Stimulated activated CD8-positive, alpha-beta memory T cell treated with anti-CD3 and anti-CD28 coated beads, Interleukin-12 subunit alpha, Interleukin-12 subunit beta, amount 100 ng/mL, for 4 hours (primary cell): Measurements from ENCODE around the gene SCO1.
"Not testable (repeated sequence)": the region's sequence is repeated elsewhere in the genome, so short reads cannot be mapped to it uniquely, and the experiment has no call there.

Source experiments
- DNase-seq: peaks from one replicate; pipeline ENCODE4 v3.0.0-alpha.2; 2020; ENCODE audit warnings: low read depth

The SCO1 gene

DNA sequence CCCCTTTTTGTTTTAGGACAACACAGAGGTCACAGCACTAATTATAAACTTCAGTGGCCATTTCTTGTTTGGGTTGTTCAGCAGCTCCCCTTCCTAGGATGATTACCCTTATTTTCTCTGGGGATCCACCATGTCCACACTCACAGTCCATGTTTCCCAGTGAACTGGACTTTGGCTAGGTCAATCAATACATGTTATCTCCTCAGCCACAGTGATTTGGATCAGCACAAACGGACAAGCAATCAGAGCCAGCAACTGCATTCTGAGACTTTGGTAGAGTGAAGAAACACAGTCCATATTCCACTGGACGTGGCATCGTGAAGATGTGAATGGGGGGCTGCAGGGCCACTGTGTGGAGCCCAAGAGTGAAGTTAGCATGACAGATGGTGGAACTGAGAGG lies 27.9 kb upstream of the SCO1 start:
- no peak for DNase-seq

DNA sequence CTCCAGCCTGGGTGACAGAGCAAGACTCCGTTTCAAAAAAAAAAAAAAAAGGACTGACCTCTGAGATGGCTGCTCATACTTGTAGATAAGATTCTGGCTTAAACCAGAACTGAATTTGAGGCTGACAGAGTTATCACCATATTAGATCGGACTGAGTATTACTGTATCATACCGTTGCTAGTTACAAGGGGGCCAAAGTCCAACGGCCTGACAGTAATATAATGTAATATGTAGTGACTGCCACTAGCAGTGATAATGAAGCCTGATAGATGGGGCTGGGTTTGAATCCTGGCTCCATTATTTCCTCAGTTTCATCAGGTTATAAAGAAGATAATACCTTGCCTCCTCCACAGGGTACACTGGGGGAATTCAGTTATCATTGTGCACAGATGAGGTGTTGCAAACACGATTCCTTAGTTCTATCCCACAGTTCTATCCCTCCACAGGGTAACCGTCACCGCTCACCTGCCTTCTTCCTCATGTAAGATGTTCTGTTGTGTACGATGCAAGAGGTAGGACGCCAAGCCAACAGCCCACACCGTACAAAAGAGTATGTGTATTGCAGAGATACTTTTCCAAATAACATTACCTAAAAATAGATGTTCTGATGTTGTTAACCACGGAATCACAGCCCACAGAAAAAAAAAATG lies 27.3 kb upstream of the SCO1 start:
- DNase-seq, result no peak

DNA sequence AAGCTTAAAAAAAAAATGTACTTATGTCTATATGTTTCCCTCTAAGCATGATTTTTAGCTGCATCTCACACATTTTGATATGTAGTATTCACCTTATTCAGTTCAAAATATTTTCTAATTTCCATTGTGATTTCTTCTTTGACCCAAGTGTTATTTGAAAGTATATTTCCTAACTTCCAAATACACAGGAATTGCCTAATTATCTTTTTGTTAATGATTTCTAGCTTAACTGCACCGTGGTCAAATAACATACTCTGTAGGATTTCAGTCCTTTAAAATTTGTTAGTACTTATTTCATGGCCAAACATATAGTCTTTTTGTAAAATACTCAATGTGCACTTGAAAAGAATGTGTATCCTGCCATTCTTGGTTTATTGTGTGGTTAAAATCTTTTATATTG lies 21.2 kb upstream of the SCO1 start:
- no peak for DNase-seq

DNA sequence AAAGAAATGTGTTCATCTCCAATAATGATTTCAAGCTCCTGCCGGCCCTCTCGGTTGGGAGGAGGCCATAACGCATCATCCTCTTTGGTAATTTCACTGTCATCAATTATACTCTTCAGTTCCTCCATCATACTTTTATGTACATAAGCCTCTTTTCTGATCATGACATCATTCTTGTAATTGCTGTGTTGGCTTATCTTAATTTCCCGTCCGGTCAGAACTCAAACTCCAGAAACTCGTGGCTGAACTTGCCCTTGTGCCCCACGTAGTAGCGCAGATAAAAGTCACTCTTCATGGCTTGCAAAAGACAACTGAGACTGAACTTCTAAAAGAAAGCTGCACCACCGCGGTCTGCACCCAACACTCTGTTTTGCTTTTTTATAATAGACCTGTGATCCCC lies 18.9 kb upstream of the SCO1 start:
- no peak for DNase-seq

DNA sequence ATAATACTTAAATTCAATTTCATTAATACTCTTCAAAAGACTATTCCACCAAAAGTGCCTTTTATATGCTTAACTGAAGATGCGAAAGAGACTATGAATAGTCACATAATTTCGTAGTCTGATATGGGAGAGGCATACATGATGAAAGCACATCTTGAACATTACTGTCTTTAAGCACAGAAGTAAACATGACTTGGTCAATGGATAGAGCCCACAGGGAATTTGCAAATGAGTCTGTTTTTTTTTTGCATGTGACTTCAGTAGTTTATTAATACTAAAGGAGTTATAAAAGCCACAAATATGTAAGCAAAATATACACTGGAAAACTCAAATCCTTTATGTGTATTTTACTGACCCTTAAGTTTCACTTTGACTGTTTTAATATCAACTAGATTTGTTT lies 16.0 kb upstream of the SCO1 start:
- no peak for DNase-seq

DNA sequence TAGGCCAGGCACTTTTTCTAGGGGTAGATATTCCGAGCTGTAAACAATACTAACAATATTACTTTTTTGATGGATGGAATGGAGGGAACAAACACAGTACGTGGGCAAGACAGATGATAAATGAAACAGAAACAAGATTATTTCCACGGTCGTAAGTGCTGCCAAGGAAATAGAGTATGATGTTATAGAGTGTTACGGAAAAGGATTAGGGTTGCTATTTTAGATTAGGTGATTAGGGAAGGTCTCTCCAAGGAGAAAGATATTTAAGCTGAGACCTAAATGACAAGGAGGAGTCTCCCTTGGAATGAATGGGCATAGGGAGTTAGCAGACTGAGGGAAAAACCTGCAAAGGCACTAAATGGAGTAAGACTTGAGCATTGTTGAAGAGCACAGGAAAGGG lies 8.4 kb upstream of the SCO1 start:
- DNase-seq, result no peak

DNA sequence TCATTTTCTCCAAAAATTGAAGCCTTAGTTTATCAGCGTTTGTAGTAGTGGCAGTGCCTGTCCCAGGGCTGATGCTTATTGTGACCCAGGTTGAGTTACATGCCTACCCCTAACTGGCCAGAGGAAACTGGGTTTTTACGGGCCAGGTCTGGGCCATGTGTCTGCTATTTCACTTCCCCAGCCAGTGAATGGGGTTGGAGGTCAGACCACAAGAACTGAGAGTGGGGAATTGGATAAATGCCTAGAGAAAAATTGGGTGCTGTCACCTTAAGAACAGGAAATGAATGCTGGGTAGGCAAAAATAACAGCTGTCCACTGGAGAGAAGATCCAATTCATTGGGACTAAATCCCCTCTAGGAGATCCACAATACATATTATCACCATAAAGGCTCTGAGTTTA lies 5.2 kb upstream of the SCO1 start:
- no peak for DNase-seq

DNA sequence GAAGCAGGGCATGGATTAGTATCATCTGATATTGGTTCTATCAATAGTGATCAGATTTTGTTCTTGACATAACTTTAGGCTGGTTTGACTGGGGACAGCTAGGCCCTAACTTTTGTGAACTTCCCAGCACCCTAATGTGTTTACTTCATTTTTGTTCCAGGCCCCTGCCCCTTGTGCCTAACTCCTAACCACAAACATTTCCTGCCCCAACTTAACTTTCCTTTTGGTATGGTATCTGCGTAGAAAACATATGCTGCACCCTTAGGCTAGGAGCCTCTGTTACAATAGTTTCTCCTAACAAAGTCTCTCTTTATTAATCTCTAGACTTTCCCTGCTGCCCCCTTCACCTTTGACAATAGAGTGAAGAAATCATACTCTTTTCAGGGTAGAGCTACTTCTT lies 2.5 kb upstream of the SCO1 start:
- no peak for DNase-seq

DNA sequence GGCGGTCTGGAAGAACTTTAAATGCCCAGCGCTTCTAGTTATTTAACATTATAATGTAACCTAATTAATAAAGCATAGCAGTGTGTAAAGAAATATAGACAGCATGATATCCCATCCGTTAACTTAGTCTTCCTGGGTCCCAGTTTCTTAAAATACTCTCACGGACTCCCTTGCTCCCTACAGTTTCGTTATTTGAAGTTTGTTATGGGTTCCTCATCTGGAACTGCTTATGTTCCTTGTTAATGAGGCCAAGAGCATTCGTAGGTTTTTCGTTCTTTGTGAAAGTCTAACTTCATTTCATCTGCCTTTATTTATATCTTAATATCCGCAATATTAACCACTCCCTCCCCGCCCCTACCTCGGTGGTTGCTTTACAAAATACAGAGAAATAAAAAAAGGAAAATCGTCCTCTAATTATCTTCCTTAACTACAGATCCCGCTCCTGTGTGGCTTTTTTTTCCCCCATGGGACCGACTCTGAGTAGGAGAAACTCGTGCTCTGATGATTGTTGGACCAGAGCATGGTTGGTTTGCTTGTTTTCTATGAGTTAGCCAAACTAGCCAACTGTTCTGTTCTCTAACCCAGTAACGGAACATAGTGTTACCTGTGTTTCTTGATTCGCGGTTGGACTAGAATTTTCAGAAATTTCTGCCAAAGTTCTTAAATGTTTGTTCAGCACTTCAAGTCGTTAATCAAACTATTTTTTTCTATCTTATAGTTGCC lies 924 bp upstream of the SCO1 start:
- no peak for DNase-seq

DNA sequence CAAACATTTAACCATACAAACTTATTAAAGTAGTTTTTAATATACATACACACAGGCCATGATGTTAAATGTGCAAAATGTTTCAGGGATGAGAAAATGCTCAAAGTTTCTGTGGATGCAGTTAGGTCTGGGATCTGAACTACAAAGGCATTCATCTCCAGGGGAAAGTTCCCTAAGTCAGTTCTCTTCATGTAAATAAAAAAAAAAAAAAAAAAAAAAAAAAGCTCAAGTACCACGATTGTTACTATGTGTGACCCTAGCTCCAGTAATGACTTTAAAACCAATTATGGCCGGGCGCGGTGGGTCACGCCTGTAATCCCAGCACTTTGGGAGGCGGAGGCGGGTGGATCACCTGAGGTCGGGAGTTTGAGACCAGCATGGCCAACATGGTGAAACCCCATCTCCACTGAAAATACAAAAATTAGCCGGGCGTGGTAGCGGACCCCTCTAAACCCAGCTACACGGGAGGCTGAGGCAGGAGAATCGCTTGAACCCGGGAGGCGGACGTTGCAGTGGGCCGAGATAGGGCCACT lies 1.4 kb downstream of the SCO1 start:
- not testable (repeated sequence) for DNase-seq

DNA sequence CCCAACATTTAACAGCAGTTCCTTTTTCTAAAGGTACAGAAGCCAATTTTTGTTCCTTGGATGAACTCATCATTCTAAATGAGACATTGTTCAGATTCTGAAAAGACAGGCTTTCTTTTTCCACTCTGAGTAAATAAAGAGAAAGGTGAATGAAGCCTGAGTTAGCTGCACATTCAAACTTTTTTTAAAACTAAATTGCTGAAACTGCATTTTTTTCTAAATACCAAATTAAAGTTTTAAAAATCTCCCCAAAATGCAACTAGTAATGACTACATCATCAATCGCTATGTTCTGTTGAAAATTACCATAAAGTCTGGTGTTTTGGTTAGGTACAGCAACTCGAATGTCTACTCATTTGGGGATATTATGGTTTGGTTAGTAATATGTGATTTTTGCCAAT lies 9.8 kb downstream of the SCO1 start:
- no peak for DNase-seq

DNA sequence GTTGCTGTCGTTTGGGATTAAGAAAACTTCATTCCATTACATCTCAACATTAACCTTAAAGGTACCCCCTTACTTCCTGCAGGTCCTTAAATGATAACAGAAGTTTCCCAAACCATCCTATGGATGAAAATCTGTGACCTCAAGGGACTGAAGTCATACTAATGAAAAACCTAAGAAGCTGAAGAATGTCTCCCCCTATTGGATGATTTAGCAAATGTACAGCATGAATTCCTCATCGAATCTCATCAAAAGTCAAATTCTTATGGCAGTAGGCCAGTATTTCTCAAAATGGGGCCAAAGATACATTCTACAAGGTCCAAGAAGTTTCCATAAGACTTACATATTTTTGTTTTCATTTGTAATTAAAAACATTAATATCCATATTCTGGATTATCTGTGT lies 13.5 kb downstream of the SCO1 start:
- DNase-seq, result no peak

DNA sequence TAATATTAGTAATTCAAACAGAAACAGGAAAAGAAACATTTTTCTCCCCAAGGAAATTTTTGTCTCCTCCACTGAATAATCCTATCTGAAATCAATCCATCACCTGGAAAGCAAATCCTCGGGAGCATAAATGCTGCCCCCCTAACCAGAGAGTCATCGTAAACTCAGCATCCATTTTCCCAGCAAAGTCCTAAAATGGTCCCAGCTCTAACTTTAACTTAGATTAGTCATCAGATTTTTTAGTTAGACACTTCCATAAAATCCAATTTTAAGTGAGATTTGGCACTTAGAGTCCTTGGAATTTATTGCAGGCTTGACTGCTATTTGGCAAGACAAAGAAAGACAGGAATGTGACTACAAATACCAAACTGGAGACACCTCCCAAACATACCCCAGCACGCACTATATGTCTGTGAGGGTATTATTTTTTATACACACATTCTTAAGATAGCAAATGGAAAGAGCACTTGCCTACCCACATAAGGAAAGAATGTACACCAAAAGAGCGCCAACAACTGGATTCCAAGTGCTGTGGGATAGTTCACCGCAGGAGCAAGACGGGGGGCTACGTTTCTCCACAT lies 15.4 kb downstream of the SCO1 start:
- no peak for DNase-seq

DNA sequence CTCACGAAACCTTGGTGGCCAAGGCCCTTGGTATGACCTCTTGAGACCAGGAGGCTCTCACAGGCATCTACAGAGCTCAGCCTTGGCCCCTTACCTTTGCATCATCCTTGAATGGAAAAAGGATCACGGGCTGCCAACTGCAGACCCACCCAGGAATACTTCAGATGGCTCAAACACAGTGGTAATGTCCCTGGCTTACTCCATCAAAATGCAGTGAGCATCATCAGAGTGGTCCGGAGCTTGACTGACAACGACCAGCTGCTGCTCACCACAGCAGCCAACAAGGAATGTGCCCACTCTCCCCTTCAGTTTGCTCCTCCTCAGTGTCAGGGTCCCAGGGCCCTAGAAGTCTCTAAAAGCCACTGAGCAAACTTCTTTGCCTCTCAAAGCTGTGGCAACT lies 22.6 kb downstream of the SCO1 start:
- no peak for DNase-seq

DNA sequence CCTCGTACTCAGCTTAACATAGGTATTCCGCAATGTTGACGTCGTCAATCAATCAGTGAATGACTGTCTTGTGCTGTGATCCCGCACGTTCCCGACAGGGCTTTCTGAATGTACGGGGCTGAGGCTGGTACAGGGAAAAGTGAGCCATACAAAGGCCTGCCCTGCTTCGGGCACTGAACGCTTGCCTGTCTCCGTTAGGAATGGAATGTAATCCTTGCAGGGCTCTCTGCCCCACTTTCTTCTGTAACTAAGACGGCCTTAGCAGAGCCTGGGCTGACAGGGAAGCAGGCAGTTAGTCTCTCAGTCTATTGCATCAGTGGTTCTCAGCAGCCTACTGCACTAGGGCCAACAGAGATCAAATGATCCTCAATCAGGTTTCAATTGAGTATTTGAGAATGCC lies 24.0 kb downstream of the SCO1 start:
- no peak for DNase-seq

DNA sequence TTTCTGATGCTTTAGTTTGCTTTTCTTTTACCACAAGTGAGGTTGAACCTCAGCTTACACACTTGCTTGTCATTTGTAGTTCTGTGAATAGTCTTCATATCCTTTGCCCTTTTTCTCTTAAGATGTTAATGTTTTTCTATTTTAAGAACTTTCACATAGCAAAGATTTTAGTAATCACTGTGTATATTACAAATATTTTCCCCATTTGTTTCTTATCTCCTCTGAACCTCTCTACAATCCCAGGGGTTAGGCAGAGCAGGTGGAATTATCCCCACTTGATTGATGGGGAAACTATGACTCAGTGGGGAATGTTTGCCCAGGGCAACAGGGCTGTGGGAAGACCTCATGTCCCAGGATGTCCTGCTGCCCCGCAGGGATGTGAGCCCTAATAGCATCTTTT lies 28.6 kb downstream of the SCO1 start:
- DNase-seq, result no peak

DNA sequence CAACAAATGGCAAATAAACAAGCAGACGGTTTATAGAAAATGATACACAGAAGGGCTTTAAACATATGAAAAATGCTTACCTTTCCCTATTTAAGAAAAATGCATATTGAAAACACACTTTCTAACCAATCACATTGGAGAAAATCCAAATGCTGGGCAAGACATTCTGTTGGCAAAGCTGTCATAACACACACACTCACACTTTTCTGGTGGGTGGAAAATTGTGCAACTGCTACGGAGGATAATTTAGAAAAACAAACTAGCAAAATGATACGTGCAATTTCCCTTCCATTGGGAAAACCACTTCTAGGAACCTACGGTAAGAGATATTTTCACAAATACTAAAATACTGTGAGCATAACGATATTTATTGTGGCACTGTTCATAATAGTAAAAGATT lies 30.4 kb downstream of the SCO1 start:
- no peak for DNase-seq

DNA sequence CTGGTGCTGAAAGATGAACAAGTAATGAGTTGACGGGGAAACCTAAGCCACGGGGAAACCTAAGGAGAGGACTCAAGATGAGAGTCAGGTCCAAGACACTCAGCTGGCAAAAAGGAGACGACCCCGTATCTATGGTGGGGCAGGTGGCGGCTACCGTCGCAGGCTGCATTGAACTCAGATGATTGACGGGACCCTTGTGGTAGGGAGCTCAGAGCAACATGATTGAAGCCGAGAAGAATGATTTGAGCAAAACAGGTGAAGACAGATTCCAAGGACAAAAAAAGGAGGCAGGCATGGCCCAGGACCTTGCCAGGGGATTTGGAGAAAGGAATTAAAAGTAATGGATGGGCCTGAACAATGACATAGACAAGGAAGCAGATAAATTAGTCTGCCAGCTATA lies 32.8 kb downstream of the SCO1 start:
- no peak for DNase-seq

DNA sequence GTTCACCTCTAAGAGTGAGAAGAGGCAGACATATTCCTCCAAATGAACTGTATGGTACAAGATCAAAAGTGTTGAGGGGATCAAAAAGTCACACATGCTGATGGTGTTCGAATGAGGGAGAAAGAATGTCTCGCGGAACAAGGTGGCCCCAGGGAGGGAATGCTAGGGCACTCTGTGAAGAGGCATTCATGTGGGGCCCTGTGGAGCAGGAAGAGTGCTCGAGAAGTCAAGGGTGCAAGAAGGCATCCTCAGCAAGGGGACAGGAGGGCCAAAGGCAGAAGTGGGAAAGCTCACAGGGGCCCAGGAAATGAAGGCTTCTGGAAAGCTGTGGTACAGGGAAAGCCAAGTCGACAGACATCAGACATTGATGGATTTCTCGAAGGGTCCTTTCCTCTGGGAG lies 34.1 kb downstream of the SCO1 start:
- no peak for DNase-seq

DNA sequence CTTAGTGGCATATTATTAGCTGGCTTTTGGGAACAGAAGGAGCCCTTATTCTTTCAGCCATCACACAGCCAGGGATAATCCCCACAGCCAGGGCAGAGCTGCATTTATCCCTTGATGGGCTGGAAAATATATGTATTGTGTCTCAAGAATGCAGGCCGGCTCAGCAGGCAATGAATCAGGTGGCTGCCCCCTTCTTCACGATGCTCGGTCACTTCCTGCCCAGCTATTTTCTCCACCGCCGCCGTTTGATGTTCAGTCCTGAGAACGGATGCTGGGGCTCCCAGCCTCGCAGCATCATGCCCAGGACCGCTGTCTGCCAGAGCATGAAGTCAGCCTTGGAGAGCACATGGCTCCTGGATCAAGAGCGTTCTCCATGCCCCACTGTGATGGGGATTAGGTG lies 35.9 kb downstream of the SCO1 start:
- no peak for DNase-seq

DNA sequence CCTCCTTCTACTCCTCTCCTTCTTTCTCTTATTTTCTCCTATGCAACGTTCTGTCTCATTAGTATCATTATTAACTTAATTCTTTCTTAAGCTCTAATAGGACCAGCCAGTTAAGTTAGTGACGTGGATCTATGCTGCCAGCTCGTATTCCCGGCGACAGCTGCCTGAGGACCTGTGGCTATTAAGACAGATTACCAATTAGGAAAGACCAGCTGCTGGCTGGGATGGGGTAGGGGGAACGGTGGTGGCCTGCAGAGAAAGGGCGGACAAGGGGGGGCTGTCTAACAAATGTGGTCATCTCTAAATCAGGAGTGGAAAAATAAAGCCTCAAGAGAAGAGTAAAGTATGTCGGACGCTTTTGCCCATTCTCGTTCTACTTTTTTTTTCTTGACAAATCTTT lies 39.5 kb downstream of the SCO1 start:
- no peak for DNase-seq

DNA sequence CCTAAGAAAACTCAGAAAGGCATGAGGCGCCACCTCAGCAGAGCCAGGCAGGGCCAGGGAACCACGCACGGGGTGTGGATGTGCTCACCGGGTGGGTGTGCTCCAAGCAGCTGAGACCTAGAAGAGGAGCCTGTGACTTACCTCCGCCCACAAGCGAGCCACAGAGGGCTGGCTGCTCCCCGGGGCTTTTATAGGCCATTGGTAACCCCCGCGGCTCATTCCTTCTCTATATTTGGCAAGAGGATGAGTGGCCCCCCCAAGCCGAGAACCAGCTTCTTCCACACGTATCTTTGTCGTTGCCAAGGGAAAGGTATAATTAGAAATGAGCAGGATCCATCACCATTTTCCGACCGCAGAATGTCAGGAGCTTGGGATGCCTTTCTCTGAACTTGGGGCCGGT lies 40.2 kb downstream of the SCO1 start, which contains the start of gene MYH3:
Gene MYH3, minus strand, starts transcription at position 162 of the 400 bp plus-strand sequence. CDS start 2,245 bp downstream, outside the sequence.
- DNase-seq, result no peak

DNA sequence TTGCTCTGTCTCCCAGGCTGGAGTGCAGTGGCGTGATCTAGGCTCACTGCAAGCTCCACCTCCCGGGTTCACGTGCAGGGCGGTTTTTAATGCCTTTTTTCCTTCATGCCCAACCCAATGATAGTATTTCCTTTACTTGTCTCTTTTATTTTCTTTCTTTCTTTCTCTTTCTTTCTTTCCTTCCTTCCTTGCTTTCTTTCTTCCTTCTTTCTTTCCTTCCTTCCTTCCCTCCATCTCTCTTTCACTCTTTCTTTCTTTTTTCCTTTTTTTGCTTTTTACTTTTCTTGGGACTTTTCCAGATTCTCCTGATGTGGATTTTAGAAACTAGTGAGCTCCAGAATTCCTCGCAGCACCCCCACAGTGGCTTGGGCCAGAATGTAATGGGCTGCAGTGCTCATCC lies 43.3 kb downstream of the SCO1 start:
- DNase-seq, result no peak
